ENCODE measurements around the gene FBXO15.

FBXO15 gene

GRCh38 chr18:74114116-74114515 is 33.5 kb downstream of the FBXO15 start:
- no peak for DNase-seq (ENCODE audit: low spot score)
- in situ Hi-C loops (cut with MboI; ENCODE audit: low pct_unique_long_range_greater_than_20kb, low sequenced_read_pairs, unreplicated experiment) = no loop called here
- no peak for TF ChIP-seq CTCF (IDR thresholded peaks at IDR 0.05; ENCODE audit: extremely low read depth, insufficient read depth, missing control alignments)

- DNase-seq (ENCODE audit: low spot score) = no peak
- no peak for TF ChIP-seq CTCF (IDR thresholded peaks at IDR 0.05; ENCODE audit: extremely low read depth, insufficient read depth, missing control alignments)
- in situ Hi-C loops (cut with MboI; ENCODE audit: low pct_unique_long_range_greater_than_20kb, low sequenced_read_pairs, unreplicated experiment) = no loop called here
Measured at GRCh38 chr18:74113711-74114110, 33.9 kb downstream of the FBXO15 start.

GRCh38 chr18:74110976-74111375 is 36.7 kb downstream of the FBXO15 start:
- DNase-seq (ENCODE audit: low spot score) = no peak
- in situ Hi-C loops (cut with MboI; ENCODE audit: low pct_unique_long_range_greater_than_20kb, low sequenced_read_pairs, unreplicated experiment) = no loop called here
- TF ChIP-seq CTCF (IDR thresholded peaks at IDR 0.05; ENCODE audit: extremely low read depth, insufficient read depth, missing control alignments) = no peak

- in situ Hi-C loops (cut with MboI; ENCODE audit: low pct_unique_long_range_greater_than_20kb, low sequenced_read_pairs, unreplicated experiment) = no loop called here
Measured at GRCh38 chr18:74110149-74110548, 37.5 kb downstream of the FBXO15 start.

GRCh38 chr18:74108460-74108859 is 39.2 kb downstream of the FBXO15 start:
- DNase-seq (ENCODE audit: low spot score) = no peak
- TF ChIP-seq CTCF (IDR thresholded peaks at IDR 0.05; ENCODE audit: extremely low read depth, insufficient read depth, missing control alignments) = no peak
- in situ Hi-C loops (cut with MboI; ENCODE audit: low pct_unique_long_range_greater_than_20kb, low sequenced_read_pairs, unreplicated experiment) = no loop called here

More at GRCh38 chr18:74110149-74110548, 37.5 kb downstream of the FBXO15 start:
- no peak for TF ChIP-seq CTCF (IDR thresholded peaks at IDR 0.05; ENCODE audit: extremely low read depth, insufficient read depth, missing control alignments)
- no peak for DNase-seq (ENCODE audit: low spot score)

GRCh38 chr18:74097803-74098202 is 49.8 kb downstream of the FBXO15 start:
- DNase-seq (ENCODE audit: low spot score) = no peak
- in situ Hi-C loops (cut with MboI; ENCODE audit: low pct_unique_long_range_greater_than_20kb, low sequenced_read_pairs, unreplicated experiment) = no loop called here
- no peak for TF ChIP-seq CTCF (IDR thresholded peaks at IDR 0.05; ENCODE audit: extremely low read depth, insufficient read depth, missing control alignments)

GRCh38 chr18:74092922-74093321 is 54.7 kb downstream of the FBXO15 start:
- no peak for DNase-seq (ENCODE audit: low spot score)
- in situ Hi-C loops (cut with MboI; ENCODE audit: low pct_unique_long_range_greater_than_20kb, low sequenced_read_pairs, unreplicated experiment) = no loop called here
- TF ChIP-seq CTCF (IDR thresholded peaks at IDR 0.05; ENCODE audit: extremely low read depth, insufficient read depth, missing control alignments) = no peak
